ENCODE data around the gene DPP3.

The DPP3 gene

DNA sequence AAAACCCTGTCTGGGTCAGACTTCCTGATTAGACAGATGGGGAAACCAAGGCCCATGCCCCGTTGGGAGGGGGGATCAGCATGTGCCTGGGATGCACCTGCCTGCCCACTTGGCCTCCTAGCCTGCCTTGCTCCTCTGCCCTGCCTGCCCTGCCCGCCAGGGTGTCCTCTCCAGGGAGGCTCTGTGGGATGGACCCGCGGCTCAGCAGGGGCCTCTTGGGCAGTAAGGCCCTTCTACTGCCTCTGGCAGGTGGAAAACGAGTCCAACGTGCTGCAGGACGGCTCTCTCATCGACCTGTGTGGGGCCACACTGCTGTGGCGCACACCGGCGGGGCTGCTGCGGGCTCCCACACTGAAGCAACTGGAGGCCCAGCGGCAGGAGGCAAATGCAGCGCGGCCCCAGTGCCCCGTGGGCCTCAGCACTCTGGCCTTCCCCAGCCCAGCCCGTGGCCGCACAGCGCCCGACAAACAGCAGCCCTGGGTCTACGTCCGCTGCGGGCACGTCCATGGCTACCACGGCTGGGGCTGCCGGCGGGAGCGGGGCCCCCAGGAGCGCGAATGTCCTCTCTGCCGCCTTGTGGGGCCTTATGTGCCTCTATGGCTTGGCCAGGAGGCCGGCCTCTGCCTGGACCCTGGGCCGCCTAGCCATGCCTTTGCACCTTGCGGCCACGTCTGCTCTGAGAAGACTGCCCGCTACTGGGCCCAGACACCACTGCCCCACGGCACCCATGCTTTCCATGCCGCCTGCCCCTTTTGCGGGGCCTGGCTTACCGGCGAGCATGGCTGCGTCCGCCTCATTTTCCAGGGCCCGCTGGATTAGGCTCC lies 4.7 kb upstream of the DPP3 start:
- Histone ChIP-seq H3K4me2 (ENCODE audit: low read length) (no peak overlapping the region), H3K9me3 (replicated peaks; ENCODE audit: low read length) (no peaks in the 10 kb centered on the region), H3K4me3 (ENCODE audit: low read length) (no peak overlapping the region), H3K36me3 (ENCODE audit: insufficient read depth, low read length) (peaks cover 3% of the 10 kb centered on the region), H3K27me3 (ENCODE audit: control insufficient read depth, insufficient read depth, low read length) (no peaks in the 10 kb centered on the region), H3K9ac (ENCODE audit: low read depth, low read length) (no peak overlapping the region), H3K4me1 (ENCODE audit: control insufficient read depth, insufficient read depth, low read length) (peaks cover 8% of the 10 kb centered on the region)

DNA sequence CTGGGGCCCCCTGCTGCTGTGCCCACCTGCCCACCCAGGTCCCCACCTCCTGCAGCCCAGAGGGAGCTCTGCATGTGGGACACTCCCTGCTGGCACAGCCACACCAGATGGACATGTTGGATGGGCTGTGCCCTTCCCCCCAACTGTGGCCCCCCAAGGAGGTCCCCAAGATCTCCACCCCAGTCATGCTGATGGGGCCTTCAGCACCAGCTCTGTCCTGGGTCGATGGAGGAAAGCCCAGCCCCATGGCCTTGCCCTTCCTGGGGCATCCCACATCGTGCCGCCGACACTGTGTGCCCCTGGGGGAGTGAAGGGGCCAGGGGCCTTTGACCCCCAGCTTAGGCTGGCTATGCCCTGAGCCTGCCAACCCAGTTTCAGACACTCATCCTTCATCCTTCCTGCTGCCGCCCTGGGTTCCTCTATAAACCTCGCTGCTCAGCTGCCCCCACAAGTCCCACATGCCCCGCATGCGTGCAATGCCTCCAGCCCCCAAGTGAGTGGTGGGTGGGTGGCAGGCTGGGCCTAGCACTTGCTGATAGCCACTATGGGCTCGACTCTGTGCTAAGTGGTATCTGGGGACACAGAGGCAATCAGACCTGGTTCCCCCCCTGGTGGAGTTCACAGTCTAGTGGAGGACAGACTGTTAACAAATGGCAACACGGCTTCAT lies 3.9 kb upstream of the DPP3 start:
- no peaks in the 10 kb centered on the region for H3K27me3 ChIP-seq (ENCODE audit: control insufficient read depth, insufficient read depth, low read length)
- no peaks in the 10 kb centered on the region for H3K9me3 ChIP-seq (replicated peaks; ENCODE audit: low read length)
- H3K4me1 ChIP-seq (ENCODE audit: control insufficient read depth, insufficient read depth, low read length): peaks cover 12% of the 10 kb centered on the region
- no peak overlapping the region for H3K4me2 ChIP-seq (ENCODE audit: low read length)
- peaks cover 3% of the 10 kb centered on the region for H3K36me3 ChIP-seq (ENCODE audit: insufficient read depth, low read length)
- H3K4me3 ChIP-seq (ENCODE audit: low read length): no peak overlapping the region
- H3K9ac ChIP-seq (ENCODE audit: low read depth, low read length): no peak overlapping the region

DNA sequence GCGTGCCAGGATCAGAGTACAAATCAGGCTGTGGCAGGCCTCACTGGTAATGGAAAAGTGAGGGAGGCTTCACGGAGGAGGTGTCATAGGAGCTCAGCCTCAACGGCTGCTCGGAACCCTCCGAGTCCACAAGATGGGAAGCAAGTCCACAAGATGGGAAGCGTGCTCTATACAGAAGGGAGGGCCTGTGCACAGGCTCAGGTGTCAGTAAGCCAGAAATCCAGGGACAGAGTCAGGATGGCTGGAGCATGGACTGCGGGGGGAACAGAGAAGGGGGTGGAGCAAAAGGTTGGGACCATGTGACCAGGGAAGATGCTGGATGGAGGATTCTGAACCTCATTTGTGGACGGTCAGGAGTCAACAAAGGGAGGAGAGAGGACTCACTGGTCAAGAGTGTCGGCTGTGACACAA lies 3.4 kb upstream of the DPP3 start:
- H3K27me3 ChIP-seq (ENCODE audit: control insufficient read depth, insufficient read depth, low read length): no peaks in the 10 kb centered on the region
- H3K4me1 ChIP-seq (ENCODE audit: control insufficient read depth, insufficient read depth, low read length): peaks cover 12% of the 10 kb centered on the region
- H3K4me3 ChIP-seq (ENCODE audit: low read length): no peak overlapping the region
- no peak overlapping the region for H3K9ac ChIP-seq (ENCODE audit: low read depth, low read length)
- no peak overlapping the region for H3K4me2 ChIP-seq (ENCODE audit: low read length)
- no peaks in the 10 kb centered on the region for H3K9me3 ChIP-seq (replicated peaks; ENCODE audit: low read length)
- H3K36me3 ChIP-seq (ENCODE audit: insufficient read depth, low read length): peaks cover 3% of the 10 kb centered on the region

DNA sequence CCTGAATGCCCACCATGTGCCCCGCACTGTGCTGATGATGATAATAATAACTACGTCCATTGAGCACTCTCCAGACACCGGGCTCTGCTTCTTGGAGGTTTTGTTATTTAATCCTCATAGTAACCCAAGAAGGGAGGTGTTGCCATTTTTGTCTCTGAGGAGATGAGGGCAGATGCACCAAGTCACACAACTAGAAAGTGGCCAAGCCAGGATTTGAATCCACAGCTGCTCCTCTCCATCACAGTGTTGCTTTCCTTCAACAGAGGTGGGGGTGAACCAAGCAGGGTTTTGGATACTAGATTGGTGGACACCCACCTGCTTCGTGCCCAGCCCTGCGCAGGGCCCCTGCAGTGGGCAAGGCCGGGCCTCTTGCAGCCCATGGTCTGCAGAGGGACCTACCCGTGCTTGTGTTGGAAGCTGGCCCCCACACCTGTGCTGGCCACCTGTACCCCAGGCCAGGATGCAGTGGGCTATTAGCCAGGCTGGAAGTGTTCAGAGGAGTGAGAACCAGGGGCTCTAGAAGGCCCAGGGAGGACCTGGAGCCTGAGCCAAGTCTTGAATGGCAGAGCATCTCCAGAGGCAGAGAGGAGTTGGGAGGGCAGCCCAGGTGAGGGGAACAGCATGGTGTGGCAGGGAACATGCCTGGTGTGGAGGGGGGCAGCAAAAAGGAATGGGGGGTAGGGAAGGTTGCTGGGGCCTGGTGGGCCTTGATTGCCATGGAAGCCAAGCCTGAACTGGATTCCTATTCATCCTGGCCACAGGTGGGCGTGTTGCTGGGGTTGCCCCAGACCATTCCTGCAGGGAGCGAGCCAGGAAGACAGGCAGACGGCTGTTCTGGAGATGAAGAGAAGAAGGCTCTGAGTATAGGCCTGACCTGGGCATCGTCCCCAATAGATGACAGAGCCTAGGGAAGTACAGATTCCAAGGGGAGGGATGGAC lies 2.7 kb upstream of the DPP3 start:
- H3K4me1 ChIP-seq (ENCODE audit: control insufficient read depth, insufficient read depth, low read length): peaks cover 19% of the 10 kb centered on the region
- no peak overlapping the region for H3K4me3 ChIP-seq (ENCODE audit: low read length)
- H3K36me3 ChIP-seq (ENCODE audit: insufficient read depth, low read length): peaks cover 3% of the 10 kb centered on the region
- no peaks in the 10 kb centered on the region for H3K27me3 ChIP-seq (ENCODE audit: control insufficient read depth, insufficient read depth, low read length)
- H3K4me2 ChIP-seq (ENCODE audit: low read length): no peak overlapping the region
- no peak overlapping the region for H3K9ac ChIP-seq (ENCODE audit: low read depth, low read length)
- no peaks in the 10 kb centered on the region for H3K9me3 ChIP-seq (replicated peaks; ENCODE audit: low read length)

DNA sequence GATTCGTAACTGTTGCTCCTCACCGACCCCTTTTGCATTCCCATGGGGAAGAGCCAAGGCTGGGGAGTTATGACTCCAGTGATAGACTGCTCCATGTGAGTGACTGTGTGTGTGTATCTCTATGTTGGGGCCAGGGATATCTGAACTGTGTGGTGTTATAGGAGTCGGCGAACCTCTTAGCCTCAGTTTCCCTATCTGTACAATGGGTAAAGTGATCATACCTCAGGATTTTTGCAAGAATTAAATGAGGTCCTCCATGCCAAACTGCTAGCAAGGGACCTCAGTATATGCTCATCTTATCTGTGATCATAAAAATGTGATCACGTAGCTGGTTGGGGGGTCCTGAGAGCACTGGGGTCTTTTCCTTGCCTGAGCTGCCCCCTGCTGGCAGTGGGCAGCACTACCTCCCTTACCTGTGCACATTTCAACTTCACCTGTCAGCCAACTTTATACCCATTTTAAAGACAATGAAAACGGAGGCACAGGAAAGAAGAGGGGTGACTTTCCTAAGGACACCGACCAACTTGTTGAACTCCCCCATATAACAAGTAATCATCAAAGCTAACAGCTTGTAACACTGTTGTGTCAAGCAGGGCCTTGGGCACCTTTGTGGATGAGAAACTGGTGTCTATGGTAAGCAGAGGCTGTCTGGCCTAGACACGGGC lies 1.4 kb upstream of the DPP3 start:
- no peaks in the 10 kb centered on the region for H3K27me3 ChIP-seq (ENCODE audit: control insufficient read depth, insufficient read depth, low read length)
- H3K36me3 ChIP-seq (ENCODE audit: insufficient read depth, low read length): peaks cover 2% of the 10 kb centered on the region
- H3K4me3 ChIP-seq (ENCODE audit: low read length): peak overlapping the region; percentile 79
- H3K4me1 ChIP-seq (ENCODE audit: control insufficient read depth, insufficient read depth, low read length): peaks cover 19% of the 10 kb centered on the region
- H3K9ac ChIP-seq (ENCODE audit: low read depth, low read length): peak overlapping the region; percentile 95
- peak overlapping the region; percentile 83 for H3K4me2 ChIP-seq (ENCODE audit: low read length)
- no peaks in the 10 kb centered on the region for H3K9me3 ChIP-seq (replicated peaks; ENCODE audit: low read length)

DNA sequence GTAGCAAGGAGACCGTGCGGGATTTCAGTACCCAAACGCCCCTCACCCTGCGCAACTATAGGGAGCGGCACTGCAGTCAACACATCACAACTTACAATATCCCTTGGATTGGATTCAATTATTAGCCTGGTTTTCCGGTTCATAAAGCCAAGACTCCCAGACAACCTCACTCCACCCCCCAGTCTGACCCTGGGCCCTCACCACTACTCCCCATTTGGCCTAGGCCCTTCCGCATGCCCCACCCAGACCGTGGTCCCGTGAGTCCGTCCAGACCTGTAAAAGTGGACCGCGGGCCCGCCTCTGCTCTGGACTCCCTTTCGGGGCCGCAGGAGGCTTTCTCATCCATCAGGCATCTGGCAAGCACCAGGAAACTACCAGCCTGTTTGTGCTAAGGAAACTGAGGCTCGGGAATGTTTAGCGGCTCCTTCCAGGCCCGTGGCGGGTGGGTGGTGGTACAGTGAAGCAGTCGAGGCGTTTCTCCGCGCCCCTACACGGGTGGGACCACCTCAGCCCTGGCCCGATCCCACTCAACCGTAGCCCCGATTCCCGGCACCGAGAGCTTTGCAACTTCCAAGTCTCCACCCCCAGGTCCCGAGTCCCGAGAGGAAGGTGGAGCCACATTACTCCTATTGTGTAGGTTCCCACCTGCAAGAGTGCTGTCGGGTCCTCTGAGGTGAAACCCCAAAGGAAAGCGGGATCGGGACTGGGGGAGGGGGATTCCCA lies 679 bp upstream of the DPP3 start:
- H3K4me1 ChIP-seq (ENCODE audit: control insufficient read depth, insufficient read depth, low read length): peaks cover 19% of the 10 kb centered on the region
- no peaks in the 10 kb centered on the region for H3K36me3 ChIP-seq (ENCODE audit: insufficient read depth, low read length)
- no peaks in the 10 kb centered on the region for H3K9me3 ChIP-seq (replicated peaks; ENCODE audit: low read length)

DNA sequence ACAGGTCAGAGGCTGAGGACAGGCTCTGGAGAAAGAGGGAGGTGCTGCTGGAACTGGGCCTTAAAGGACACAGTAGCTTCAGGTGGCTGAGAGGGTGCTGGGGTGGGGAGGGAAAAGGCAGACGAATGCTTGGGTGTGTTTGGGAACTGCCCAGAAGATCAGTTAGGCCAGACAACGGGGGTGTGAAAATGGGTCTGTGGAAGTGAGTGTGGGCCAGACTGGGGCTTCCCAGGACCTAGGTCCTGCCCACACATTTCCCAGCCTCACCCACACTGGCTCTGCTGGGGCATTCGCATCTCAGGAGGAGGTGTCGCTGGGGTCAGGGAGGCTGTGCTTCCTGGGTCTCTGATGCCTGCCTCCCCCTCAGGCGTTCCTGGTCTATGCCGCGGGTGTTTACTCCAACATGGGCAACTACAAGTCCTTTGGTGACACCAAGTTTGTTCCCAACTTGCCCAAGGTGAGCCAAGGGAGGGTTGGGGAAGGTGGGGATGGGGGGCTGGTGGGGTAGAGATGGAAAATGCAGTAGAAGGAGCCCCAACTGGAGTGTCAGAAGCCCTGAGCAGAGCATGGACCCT lies 4.7 kb downstream of the DPP3 start:
- H3K9ac ChIP-seq (ENCODE audit: low read depth, low read length): no peak overlapping the region
- peaks cover 11% of the 10 kb centered on the region for H3K4me1 ChIP-seq (ENCODE audit: control insufficient read depth, insufficient read depth, low read length)
- H3K4me2 ChIP-seq (ENCODE audit: low read length): no peak overlapping the region
- H3K27me3 ChIP-seq (ENCODE audit: control insufficient read depth, insufficient read depth, low read length): no peaks in the 10 kb centered on the region
- H3K36me3 ChIP-seq (ENCODE audit: insufficient read depth, low read length): peaks cover 24% of the 10 kb centered on the region
- no peaks in the 10 kb centered on the region for H3K9me3 ChIP-seq (replicated peaks; ENCODE audit: low read length)
- H3K4me3 ChIP-seq (ENCODE audit: low read length): no peak overlapping the region

More for the DNA sequence above, 679 bp upstream of the DPP3 start:
- peak overlapping the region; percentile 83 for H3K4me2 ChIP-seq (ENCODE audit: low read length)
- peak overlapping the region; percentile 95 for H3K9ac ChIP-seq (ENCODE audit: low read depth, low read length)
- no peaks in the 10 kb centered on the region for H3K27me3 ChIP-seq (ENCODE audit: control insufficient read depth, insufficient read depth, low read length)
- peak overlapping the region; percentile 79 for H3K4me3 ChIP-seq (ENCODE audit: low read length)

DNA sequence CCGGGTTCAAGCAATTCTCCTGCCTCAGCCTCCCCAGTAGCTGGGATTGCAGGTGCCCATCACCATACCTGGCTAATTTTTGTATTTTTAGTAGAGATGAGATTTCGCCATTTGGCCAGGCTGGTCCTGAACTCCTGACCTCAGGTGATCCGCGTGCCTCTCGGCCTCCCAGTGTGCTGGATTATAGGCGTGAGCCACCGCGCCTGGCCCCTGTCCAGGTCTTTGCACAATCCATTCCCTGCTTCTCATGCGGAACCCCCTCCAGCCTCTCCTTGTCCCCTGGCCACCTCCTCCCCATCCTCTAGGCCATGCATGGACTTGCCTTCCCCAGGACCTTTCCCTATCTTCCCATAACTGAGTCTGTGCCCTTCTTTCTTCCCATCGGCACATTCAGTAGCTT lies 8.7 kb downstream of the DPP3 start:
- Histone ChIP-seq H3K4me1 (ENCODE audit: control insufficient read depth, insufficient read depth, low read length) (no peaks in the 10 kb centered on the region), H3K27me3 (ENCODE audit: control insufficient read depth, insufficient read depth, low read length) (no peaks in the 10 kb centered on the region), H3K4me2 (ENCODE audit: low read length) (no peak overlapping the region), H3K36me3 (ENCODE audit: insufficient read depth, low read length) (peaks cover 49% of the 10 kb centered on the region), H3K9ac (ENCODE audit: low read depth, low read length) (no peak overlapping the region), H3K4me3 (ENCODE audit: low read length) (no peak overlapping the region), H3K9me3 (replicated peaks; ENCODE audit: low read length) (no peaks in the 10 kb centered on the region)

DNA sequence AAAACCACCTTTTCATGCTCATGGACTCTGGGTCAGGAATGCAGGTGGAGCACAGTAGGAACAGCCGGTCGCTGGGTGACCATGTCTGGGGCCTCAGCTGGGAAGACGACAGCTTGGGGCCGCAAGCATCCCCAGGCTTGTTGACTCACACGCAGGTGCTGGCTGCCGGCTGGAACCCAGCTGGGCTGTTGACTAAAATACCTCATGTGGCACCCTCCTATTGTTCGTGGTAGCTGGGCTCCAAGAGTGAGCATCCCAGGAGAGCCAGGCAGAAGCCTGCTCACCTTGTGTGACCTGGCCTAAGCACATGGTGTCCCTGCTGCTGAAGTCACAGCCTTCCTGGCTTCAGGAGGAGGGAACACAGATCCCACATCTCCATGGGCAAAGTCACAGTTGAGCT lies 9.4 kb downstream of the DPP3 start:
- Histone ChIP-seq H3K27me3 (ENCODE audit: control insufficient read depth, insufficient read depth, low read length) (no peaks in the 10 kb centered on the region), H3K9ac (ENCODE audit: low read depth, low read length) (no peak overlapping the region), H3K4me3 (ENCODE audit: low read length) (no peak overlapping the region), H3K36me3 (ENCODE audit: insufficient read depth, low read length) (peaks cover 53% of the 10 kb centered on the region), H3K9me3 (replicated peaks; ENCODE audit: low read length) (no peaks in the 10 kb centered on the region), H3K4me1 (ENCODE audit: control insufficient read depth, insufficient read depth, low read length) (no peaks in the 10 kb centered on the region), H3K4me2 (ENCODE audit: low read length) (no peak overlapping the region)

DNA sequence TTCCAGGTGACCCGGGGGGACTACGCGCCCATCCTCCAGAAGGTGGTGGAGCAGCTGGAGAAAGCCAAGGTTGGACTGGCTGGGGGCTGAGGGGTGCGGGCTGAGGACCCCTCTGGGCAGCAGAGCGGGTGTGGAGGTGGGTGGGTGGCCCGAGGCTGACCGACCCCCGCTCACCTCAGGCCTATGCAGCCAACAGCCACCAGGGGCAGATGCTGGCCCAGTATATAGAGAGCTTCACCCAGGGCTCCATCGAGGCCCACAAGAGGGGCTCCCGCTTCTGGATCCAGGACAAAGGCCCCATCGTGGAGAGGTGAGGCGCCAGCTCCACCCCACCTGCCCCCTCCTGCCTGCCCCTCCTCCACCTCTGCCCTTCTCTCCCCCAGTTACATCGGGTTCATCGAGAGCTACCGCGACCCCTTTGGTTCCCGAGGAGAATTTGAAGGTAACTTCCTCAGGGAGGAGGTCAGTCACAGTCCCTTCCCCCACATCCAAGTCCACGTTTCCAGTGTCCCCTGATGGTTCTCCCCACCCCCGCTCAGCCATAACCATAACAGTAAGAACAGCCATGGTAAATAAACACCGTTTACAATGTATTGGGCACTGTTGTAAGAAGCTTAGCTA lies 11.2 kb downstream of the DPP3 start:
- H3K9me3 ChIP-seq (replicated peaks; ENCODE audit: low read length): no peaks in the 10 kb centered on the region
- peaks cover 66% of the 10 kb centered on the region for H3K36me3 ChIP-seq (ENCODE audit: insufficient read depth, low read length)
- no peaks in the 10 kb centered on the region for H3K4me1 ChIP-seq (ENCODE audit: control insufficient read depth, insufficient read depth, low read length)
- H3K9ac ChIP-seq (ENCODE audit: low read depth, low read length): no peak overlapping the region
- H3K4me2 ChIP-seq (ENCODE audit: low read length): no peak overlapping the region
- no peak overlapping the region for H3K4me3 ChIP-seq (ENCODE audit: low read length)
- H3K27me3 ChIP-seq (ENCODE audit: control insufficient read depth, insufficient read depth, low read length): no peaks in the 10 kb centered on the region
